Neural progenitor cell (in vitro differentiated cells): ENCODE results near the gene LRRC46. TPM values are rescaled to one million over a fixed set of nuclear protein-coding genes. Genes with fewer than 3 reads are reported as not detected.

Experiments used
- DNase-seq: peaks from one replicate; pipeline ENCODE4 v3.0.0-alpha.2; 2016; ENCODE audit warnings: low spot score
- H2AFZ ChIP-seq: fragments of 200-600 bp; sonication (generic); replicated peaks from 2 replicates; pipeline ENCODE4 v1.6.1; 2016; ENCODE audit warnings: antibody characterized with exemption
- H3F3A ChIP-seq: fragments of 200-600 bp; sonication (generic); 2 replicates; pipeline ENCODE4 v1.6.1; 2016; ENCODE audit warnings: antibody characterized with exemption, low read depth
- H3K27ac ChIP-seq: fragments of 200-600 bp; sonication (generic); 2 replicates; pipeline ENCODE4 v1.5.1; 2016; ENCODE audit warnings: mild to moderate bottlenecking
- H3K27me3 ChIP-seq: fragments of 200-600 bp; sonication (generic); 2 replicates; pipeline ENCODE4 v1.6.1; 2016; ENCODE audit warnings: mild to moderate bottlenecking, moderate library complexity
- H3K36me3 ChIP-seq: fragments of 200-600 bp; sonication (generic); 2 replicates; pipeline ENCODE4 v1.5.1; 2016
- H3K4me1 ChIP-seq: fragments of 200-600 bp; sonication (generic); 2 replicates; pipeline ENCODE4 v1.6.1; 2016; ENCODE audit warnings: mixed run types
- H3K4me2 ChIP-seq: fragments of 200-600 bp; sonication (generic); 2 replicates; pipeline ENCODE4 v1.6.1; 2016
- H3K4me3 ChIP-seq: fragments of 200-600 bp; sonication (generic); 2 replicates; pipeline ENCODE4 v1.5.1; 2016
- H3K79me2 ChIP-seq: fragments of 200-600 bp; sonication (generic); 2 replicates; pipeline ENCODE4 v1.6.1; 2016; ENCODE audit warnings: low read depth
- H3K9ac ChIP-seq: fragments of 200-600 bp; sonication (generic); 2 replicates; pipeline ENCODE4 v1.6.1; 2016
- H3K9me3 ChIP-seq: fragments of 200-600 bp; sonication (generic); 2 replicates; pipeline ENCODE4 v1.5.1; 2016; ENCODE audit warnings: low read depth
- H4K20me1 ChIP-seq: fragments of 200-600 bp; sonication (generic); 2 replicates; pipeline ENCODE4 v1.6.1; 2016; ENCODE audit warnings: low read depth
- H3K27ac Mint-ChIP-seq: 3 replicates; pipeline ENCODE4 v1.8.0; 2021; ENCODE audit warnings: mixed read lengths
- H3K27me3 Mint-ChIP-seq: 2 replicates; pipeline ENCODE4 v1.8.0; 2022; ENCODE audit warnings: low read depth, mild to moderate bottlenecking, inconsistent platforms, moderate library complexity, mixed read lengths; ENCODE audit not compliant: insufficient read depth
- H3K36me3 Mint-ChIP-seq: 3 replicates; pipeline ENCODE4 v1.8.0; 2021; ENCODE audit warnings: mixed read lengths
- H3K4me1 Mint-ChIP-seq: 3 replicates; pipeline ENCODE4 v1.8.0; 2021; ENCODE audit warnings: mixed read lengths
- H3K4me3 Mint-ChIP-seq: 3 replicates; pipeline ENCODE4 v1.8.0; 2021; ENCODE audit warnings: mild to moderate bottlenecking, moderate library complexity, mixed read lengths
- H3K9me3 Mint-ChIP-seq: 3 replicates; pipeline ENCODE4 v1.8.0; 2020; ENCODE audit warnings: mixed read lengths
- CTCF ChIP-seq: fragments of 200-600 bp; sonication (generic); IDR thresholded peaks from 2 replicates; pipeline ENCODE4 v1.5.1; 2017; ENCODE audit warnings: antibody characterized with exemption, mild to moderate bottlenecking
- EZH2 ChIP-seq: fragments of 200-600 bp; sonication (generic); IDR thresholded peaks from 2 replicates; pipeline ENCODE4 v1.6.1; 2017; ENCODE audit warnings: antibody characterized with exemption, mild to moderate bottlenecking, moderate library complexity
- EZH2phosphoT487 ChIP-seq: fragments of 200-600 bp; sonication (generic); IDR thresholded peaks from 2 replicates; pipeline ENCODE4 v1.6.1; 2017; ENCODE audit warnings: antibody characterized with exemption
- total RNA-seq: library from RNA; depleted of rRNA; stranded (reverse); fragments of >200 nt; gene quantifications from 2 replicates; pipeline ENCODE4 v1.2.3, GENCODE V29; 2015; ENCODE audit warnings: low replicate concordance

The LRRC46 gene
- total RNA-seq, 1 donor from 2014 or later, result 0.06 TPM

- Histone ChIP-seq H3F3A (peaks cover 19% of the 10 kb centered on the region), H2AFZ (peak overlapping the region; percentile 85), H4K20me1 (no peaks in the 10 kb centered on the region), H3K4me1 (peaks cover 40% of the 10 kb centered on the region), H3K79me2 (no peaks in the 10 kb centered on the region), H3K27ac (no peak overlapping the region), H3K4me3 (peak overlapping the region; percentile 28), H3K36me3 (no peaks in the 10 kb centered on the region), H3K27me3 (peaks cover 50% of the 10 kb centered on the region), H3K9ac (no peak overlapping the region), H3K9me3 (no peaks in the 10 kb centered on the region), H3K4me2 (peak overlapping the region; percentile 80)
- H3K4me3 Mint-ChIP-seq, result no peak overlapping the region
- peaks cover 37% of the 10 kb centered on the region for H3K27me3 Mint-ChIP-seq
- no peak overlapping the region for H3K27ac Mint-ChIP-seq
- H3K9me3 Mint-ChIP-seq, result no peaks in the 10 kb centered on the region
- DNase-seq, result no peak
- H3K4me1 Mint-ChIP-seq, result peaks cover 23% of the 10 kb centered on the region
- no peaks in the 10 kb centered on the region for H3K36me3 Mint-ChIP-seq
- TF ChIP-seq EZH2 (no peak), CTCF (no peak), EZH2phosphoT487 (no peak)
These were observed 41.2 kb downstream of the LRRC46 start for GRCh38 chr17:47872651-47873161.

GRCh38 chr17:47873200-47874090 lies 42.0 kb downstream of the LRRC46 start:
- Histone ChIP-seq H3K9ac (no peak overlapping the region), H3F3A (peaks cover 19% of the 10 kb centered on the region), H3K4me3 (no peak overlapping the region), H3K9me3 (no peaks in the 10 kb centered on the region), H3K79me2 (no peaks in the 10 kb centered on the region), H3K4me1 (peaks cover 47% of the 10 kb centered on the region), H2AFZ (no peak overlapping the region), H3K27me3 (peaks cover 50% of the 10 kb centered on the region), H4K20me1 (no peaks in the 10 kb centered on the region), H3K4me2 (peak overlapping the region; percentile 80), H3K36me3 (no peaks in the 10 kb centered on the region), H3K27ac (no peak overlapping the region)
- no peak for DNase-seq
- H3K4me1 Mint-ChIP-seq, result peaks cover 28% of the 10 kb centered on the region
- H3K27ac Mint-ChIP-seq, result no peak overlapping the region
- H3K27me3 Mint-ChIP-seq, result peaks cover 35% of the 10 kb centered on the region
- H3K36me3 Mint-ChIP-seq, result no peaks in the 10 kb centered on the region
- peak overlapping the region; percentile 21 for H3K4me3 Mint-ChIP-seq
- no peaks in the 10 kb centered on the region for H3K9me3 Mint-ChIP-seq
- TF ChIP-seq EZH2phosphoT487, result no peak
- TF ChIP-seq EZH2, result no peak
- TF ChIP-seq CTCF, result no peak

DNA sequence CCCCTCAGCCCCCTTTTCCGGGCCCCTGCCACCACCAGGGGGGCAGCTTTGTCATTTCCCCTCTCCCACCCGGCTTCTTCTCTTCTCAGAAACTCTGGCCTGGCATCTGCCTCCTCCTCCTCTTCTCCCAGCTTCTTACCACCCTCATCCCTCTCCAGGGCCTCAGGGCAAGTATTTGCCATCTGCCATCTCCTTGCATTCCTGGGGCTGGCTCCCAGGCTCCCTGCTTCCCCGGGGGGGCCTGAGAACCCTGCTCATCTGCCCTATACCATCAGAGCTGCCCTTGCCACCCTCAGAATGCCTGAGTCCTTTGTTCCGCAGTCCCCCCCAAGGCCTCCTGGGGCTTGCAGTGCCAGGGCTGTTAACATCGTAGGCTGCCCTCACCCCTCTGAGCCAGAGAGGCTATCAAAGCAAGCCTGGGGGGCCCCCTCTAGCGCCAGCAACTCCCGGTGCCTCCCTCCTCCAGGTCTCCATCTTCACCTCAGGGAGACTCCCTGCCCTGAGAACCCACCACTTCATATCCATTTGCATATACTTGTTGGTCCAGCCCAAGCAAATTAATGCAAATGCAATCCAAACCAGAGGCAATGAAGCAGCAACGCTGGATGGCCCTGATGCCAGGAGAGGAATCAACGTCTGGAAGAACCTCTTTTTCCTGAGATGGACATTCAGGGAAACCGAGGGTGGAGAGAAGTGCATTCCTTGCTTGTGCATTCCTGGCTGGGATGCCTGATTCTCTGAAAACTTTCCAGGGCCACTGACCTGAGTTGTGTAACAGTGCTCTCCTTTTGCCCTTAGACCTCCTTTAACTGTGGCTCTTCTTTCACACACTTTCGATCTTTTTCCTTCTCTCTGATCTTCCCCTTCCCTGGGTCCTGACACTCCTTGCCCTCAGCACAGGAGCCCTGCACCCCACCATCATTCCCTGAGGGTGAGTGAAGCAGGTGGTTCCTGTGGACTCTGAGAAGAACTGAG lies 43.8 kb downstream of the LRRC46 start:
- H3K36me3 Mint-ChIP-seq, result no peaks in the 10 kb centered on the region
- H3K27ac ChIP-seq, result no peak overlapping the region
- H3K4me1 ChIP-seq, result peaks cover 34% of the 10 kb centered on the region
- H3K79me2 ChIP-seq, result no peaks in the 10 kb centered on the region
- no peak overlapping the region for H3K9ac ChIP-seq
- no peaks in the 10 kb centered on the region for H4K20me1 ChIP-seq
- DNase-seq, result no peak
- no peak overlapping the region for H3K27ac Mint-ChIP-seq
- H3K4me1 Mint-ChIP-seq, result peaks cover 17% of the 10 kb centered on the region
- no peak for TF ChIP-seq CTCF
- TF ChIP-seq EZH2, result no peak
- no peak for TF ChIP-seq EZH2phosphoT487
- no peak overlapping the region for H3K4me3 Mint-ChIP-seq
- no peaks in the 10 kb centered on the region for H3K9me3 Mint-ChIP-seq
- peaks cover 13% of the 10 kb centered on the region for H3F3A ChIP-seq
- peaks cover 39% of the 10 kb centered on the region for H3K27me3 Mint-ChIP-seq
- H3K4me3 ChIP-seq, result no peak overlapping the region
- no peaks in the 10 kb centered on the region for H3K9me3 ChIP-seq
- H2AFZ ChIP-seq, result no peak overlapping the region
- no peaks in the 10 kb centered on the region for H3K36me3 ChIP-seq
- no peak overlapping the region for H3K4me2 ChIP-seq
- H3K27me3 ChIP-seq, result peaks cover 41% of the 10 kb centered on the region
